GM19395 (cell line): ENCODE data around the gene TP73.

Experiments
- ATAC-seq: cut with Tn5 transposase; IDR thresholded peaks from one replicate; pipeline ENCODE4 v1.9.1; 2021; ENCODE audit warnings: mild to moderate bottlenecking, moderate library complexity; ENCODE audit not compliant: unreplicated experiment

The TP73 gene

DNA sequence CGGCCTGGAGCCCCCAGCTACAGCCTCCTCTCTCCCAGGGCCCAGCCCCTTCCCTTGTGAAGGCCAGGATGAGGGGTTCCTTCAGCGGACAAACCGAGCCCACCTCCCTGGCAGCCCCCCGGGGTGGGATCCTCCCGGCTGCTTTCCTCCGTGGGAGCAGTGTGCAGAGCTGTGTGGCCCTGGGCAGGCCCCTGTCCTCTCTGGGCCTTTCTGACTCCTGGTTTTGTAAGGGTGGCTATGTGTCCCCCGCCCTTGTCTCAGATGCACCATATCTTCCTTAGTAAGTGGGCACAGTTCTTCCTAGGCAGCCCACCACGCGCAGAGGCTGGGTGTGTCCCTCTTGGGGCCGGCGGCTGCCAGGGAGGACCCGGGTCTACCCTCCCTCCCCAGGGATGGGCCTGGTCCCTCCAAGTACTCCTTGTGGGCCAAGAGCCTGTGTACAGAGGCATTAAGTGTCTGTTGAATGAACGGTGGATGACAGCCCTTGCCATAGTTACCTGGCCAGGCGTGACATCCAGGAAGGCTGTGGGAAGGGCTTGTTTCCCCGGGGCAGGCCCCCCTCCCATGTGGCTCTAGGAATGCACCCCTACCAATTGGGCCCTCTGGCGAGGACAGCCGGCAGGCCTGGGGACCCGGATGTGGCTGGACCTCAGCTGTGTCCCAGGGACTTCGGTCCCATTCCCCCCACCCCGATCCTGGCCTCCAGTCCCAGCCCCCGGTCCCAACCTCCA lies 124.1 kb downstream of the TP73 start:
- no peak for ATAC-seq

GRCh38 chr1:3777078-3777547 lies 124.8 kb downstream of the TP73 start:
- ATAC-seq, result no peak

DNA sequence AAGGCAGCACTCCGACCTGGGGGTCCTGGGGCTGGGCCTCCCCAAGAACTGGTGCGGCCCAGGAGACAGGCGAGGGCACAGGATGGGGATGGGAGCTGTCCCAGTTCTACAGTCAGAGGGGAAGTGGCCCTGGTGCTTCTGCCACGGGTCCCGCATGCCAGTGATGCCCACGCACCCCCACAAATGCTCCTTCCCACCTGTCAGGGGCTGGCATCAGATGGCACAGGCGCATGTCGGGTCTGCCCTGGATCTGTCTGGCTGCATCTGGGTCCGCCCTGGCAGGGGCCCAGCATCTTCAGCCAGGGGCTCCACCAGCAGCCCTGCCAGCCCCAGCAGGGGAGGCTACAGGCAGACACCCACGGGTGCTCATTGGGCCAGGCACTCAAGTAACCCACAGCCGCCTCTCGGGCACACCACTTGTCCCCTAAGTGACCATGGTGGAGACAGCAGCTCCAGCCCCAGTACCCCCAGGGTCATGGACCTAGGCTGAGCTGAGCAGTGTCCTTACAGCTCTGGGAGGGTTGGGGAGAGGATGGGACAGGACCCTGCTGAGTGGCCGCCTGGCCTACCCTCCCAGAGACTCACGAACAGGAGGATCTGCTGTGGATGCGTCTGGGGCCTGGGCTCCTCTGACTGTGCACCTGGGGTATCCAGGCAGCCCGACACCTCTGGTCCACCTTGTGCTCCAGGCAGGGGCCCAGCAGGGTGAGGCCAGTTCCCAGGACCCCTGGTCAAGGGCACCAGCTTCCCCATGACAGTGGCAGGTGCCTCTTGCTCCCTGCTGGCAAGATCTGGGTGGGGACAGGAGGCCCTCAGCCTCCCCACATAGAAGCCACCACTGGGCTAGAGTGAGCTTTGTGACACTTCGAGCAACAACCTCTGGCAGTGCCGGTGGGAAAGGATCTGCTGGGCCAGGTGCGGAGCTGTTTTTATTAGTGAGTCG lies 125.6 kb downstream of the TP73 start:
- no peak for ATAC-seq

DNA sequence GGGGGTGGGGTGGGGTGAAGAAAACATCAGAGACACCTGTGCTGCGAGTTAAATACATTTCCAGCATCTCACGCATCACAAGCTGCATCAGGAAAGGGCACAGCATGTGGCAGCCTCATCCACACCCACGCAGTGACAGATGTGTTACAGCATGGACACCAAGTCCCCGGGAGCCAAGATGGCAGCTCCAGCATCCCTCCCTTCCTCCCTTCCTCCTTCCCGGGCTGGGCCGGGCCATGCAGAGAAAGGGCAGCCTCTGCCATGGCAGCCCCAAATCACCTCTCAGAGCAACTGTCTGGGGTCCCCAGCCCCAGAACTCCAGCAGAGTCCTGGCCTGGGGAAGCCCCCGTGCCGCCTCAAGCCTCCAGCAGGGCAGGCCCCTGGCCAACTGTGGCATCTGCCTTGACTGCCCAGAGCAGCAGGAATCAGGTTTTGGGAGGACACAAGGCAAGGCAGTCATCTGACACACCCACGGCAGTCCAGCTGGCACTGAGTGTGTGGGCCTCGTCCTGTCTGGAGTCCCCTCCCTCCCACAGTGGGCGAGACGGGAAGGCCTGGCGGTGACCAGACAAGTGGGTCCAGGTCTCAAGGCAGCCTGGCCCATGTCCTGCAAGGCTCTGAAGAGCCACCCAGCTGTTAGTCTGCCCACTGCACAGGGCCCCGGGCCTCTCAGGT lies 126.4 kb downstream of the TP73 start:
- ATAC-seq, result no peak

DNA sequence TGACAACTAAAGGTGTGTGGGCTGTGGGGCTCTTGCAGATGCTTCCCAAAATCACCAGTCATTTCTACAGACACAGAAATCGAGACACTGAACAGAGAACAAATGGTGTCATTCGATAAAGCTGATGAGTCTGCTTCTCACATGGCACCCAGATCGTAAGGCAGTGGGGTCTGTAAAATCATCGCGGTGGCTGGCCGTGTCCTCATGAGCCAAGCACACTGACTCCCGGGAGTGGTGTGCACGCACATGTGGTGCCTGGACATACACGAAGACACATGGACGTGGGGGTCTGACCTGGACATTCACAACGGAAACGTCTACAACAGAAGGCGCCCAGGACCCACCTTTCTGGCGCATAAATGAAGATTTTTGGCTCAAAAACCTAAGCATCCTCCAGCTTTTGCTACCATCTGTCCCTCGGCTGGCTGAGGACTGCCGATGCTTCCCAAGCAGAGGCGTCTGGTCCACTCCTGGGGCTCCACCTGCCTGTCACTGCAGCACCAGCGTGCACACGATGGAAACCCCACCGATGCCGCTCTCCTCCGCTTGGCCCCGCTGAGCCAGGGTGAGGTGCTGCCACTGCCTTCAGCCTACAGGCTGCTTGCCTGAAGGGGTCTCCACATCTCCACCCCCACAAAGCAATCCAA lies 127.1 kb downstream of the TP73 start:
- ATAC-seq, result no peak

- ATAC-seq, result no peak
Observed at GRCh38 chr1:3779912-3780416, 127.6 kb downstream of the TP73 start.

DNA sequence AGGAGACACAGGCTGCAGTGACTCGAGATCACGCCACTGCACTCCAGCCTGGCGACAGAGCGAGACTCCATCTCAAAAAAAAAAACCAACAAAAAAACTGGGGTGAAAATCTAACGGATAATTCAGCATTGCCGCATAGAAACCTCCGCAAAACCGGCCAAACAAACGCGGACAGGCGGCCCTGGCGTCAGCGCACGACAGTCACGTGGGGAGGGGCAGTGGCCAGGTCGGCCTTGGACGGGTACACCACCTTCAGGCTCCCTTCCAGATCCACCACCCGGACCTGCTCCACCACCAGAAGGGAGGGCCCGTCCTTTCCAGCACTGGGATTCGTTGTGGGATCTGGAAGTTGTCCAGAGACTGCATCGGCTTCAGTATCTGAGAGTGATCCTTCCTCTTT lies 128.6 kb downstream of the TP73 start:
- ATAC-seq, result no peak

DNA sequence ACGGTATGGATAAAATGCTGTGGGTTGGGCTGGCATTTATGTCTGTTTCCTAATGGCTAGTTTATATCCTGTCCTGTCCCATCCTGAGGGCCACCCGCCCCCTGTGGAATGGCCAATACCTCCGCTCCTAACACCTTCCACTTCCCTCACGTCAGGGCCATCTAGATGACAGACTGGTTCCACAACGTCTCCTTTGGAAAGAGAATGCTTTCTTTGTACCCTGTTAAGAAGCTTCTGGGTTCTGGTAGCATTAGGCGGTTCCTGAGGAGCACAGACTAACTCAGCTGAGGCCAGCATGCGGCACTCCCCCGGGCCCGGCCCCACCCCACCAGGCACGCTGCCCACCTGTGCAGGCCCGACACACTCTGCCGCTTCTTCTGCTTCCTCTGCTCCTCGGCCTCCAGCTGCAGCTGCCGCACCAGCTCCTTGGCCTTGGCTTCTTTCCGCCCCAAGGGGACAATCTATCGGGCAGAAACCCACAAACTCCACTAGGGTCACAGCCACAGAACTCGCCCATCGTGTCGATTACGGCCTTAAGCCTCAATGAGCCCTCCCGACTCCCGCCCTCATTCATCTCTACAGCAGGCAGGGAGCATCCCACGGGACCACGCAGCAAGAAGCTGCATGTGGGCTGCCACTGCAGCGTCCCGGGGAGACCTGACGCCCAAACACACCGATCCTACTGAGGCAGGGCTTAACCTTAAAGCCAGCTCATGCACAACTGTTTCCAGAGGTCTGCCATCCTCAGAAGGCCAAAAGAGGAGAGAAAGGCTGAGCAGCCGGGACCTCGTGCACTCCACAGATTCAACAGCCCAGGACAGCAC lies 131.5 kb downstream of the TP73 start:
- ATAC-seq, result no peak

- no peak for ATAC-seq
Observed at GRCh38 chr1:3785045-3785444, 132.7 kb downstream of the TP73 start.

GRCh38 chr1:3785456-3786157 lies 133.3 kb downstream of the TP73 start:
- no peak for ATAC-seq
